ENCODE data around the gene CEP85L. TPM values are rescaled to one million over a fixed set of nuclear protein-coding genes. Genes with fewer than 3 reads are reported as not detected.

Gene CEP85L
- total RNA-seq, 1 donor from 2014 or later = 12.6 TPM

- TF ChIP-seq CTCF (IDR thresholded peaks at IDR 0.05) = no peak
- no peak for TF ChIP-seq EZH2 (IDR thresholded peaks at IDR 0.05)
- no peak for TF ChIP-seq EZH2phosphoT487 (IDR thresholded peaks at IDR 0.05)
- Histone ChIP-seq H3K36me3 (no peaks in the 10 kb centered on the region), H3K27ac (no peak overlapping the region), H2AFZ (replicated peaks) (no peak overlapping the region), H3K4me3 (no peak overlapping the region), H3K4me1 (no peaks in the 10 kb centered on the region), H3K27me3 (no peaks in the 10 kb centered on the region), H4K20me1 (ENCODE audit: low read depth) (no peaks in the 10 kb centered on the region), H3K79me2 (ENCODE audit: low read depth) (no peaks in the 10 kb centered on the region), H3K9me3 (ENCODE audit: low read depth) (peaks cover 3% of the 10 kb centered on the region), H3K9ac (no peak overlapping the region), H3F3A (ENCODE audit: low read depth) (no peaks in the 10 kb centered on the region), H3K4me2 (no peak overlapping the region)
- Mint-ChIP-seq H3K27me3 (ENCODE audit: insufficient read depth, low read depth) (no peaks in the 10 kb centered on the region), H3K27ac (no peak overlapping the region), H3K4me1 (no peaks in the 10 kb centered on the region), H3K4me3 (no peak overlapping the region), H3K36me3 (peaks cover 9% of the 10 kb centered on the region), H3K9me3 (peaks cover 12% of the 10 kb centered on the region)
- no peak for DNase-seq (ENCODE audit: low spot score)
Observed at GRCh38 chr6:118528129-118528528, 123.3 kb downstream of the CEP85L start.

GRCh38 chr6:118525913-118526780, 125.2 kb downstream of the CEP85L start:
- H3K4me1 Mint-ChIP-seq = no peaks in the 10 kb centered on the region
- H3K27ac Mint-ChIP-seq = no peak overlapping the region
- no peaks in the 10 kb centered on the region for H3K4me1 ChIP-seq
- no peak overlapping the region for H2AFZ ChIP-seq (replicated peaks)
- DNase-seq (ENCODE audit: low spot score) = no peak
- no peaks in the 10 kb centered on the region for H3F3A ChIP-seq (ENCODE audit: low read depth)
- H3K4me3 Mint-ChIP-seq = no peak overlapping the region
- H4K20me1 ChIP-seq (ENCODE audit: low read depth) = no peaks in the 10 kb centered on the region
- no peaks in the 10 kb centered on the region for H3K36me3 ChIP-seq
- no peak overlapping the region for H3K4me3 ChIP-seq
- H3K9me3 Mint-ChIP-seq = peaks cover 5% of the 10 kb centered on the region
- H3K36me3 Mint-ChIP-seq = peaks cover 13% of the 10 kb centered on the region
- no peaks in the 10 kb centered on the region for H3K27me3 Mint-ChIP-seq (ENCODE audit: insufficient read depth, low read depth)
- peaks cover 3% of the 10 kb centered on the region for H3K9me3 ChIP-seq (ENCODE audit: low read depth)
- no peak for TF ChIP-seq EZH2phosphoT487 (IDR thresholded peaks at IDR 0.05)
- no peak for TF ChIP-seq EZH2 (IDR thresholded peaks at IDR 0.05)
- TF ChIP-seq CTCF (IDR thresholded peaks at IDR 0.05) = no peak
- no peaks in the 10 kb centered on the region for H3K79me2 ChIP-seq (ENCODE audit: low read depth)
- no peak overlapping the region for H3K9ac ChIP-seq
- no peaks in the 10 kb centered on the region for H3K27me3 ChIP-seq
- H3K27ac ChIP-seq = no peak overlapping the region
- no peak overlapping the region for H3K4me2 ChIP-seq

- Mint-ChIP-seq H3K9me3 (no peaks in the 10 kb centered on the region), H3K4me3 (no peak overlapping the region), H3K36me3 (peaks cover 14% of the 10 kb centered on the region), H3K27ac (no peak overlapping the region), H3K4me1 (no peaks in the 10 kb centered on the region), H3K27me3 (ENCODE audit: insufficient read depth, low read depth) (no peaks in the 10 kb centered on the region)
- Histone ChIP-seq H3F3A (ENCODE audit: low read depth) (no peaks in the 10 kb centered on the region), H3K9me3 (ENCODE audit: low read depth) (no peaks in the 10 kb centered on the region), H3K4me1 (no peaks in the 10 kb centered on the region), H3K27me3 (no peaks in the 10 kb centered on the region), H3K4me2 (no peak overlapping the region), H4K20me1 (ENCODE audit: low read depth) (no peaks in the 10 kb centered on the region), H3K4me3 (no peak overlapping the region), H3K36me3 (no peaks in the 10 kb centered on the region), H3K79me2 (ENCODE audit: low read depth) (no peaks in the 10 kb centered on the region), H2AFZ (replicated peaks) (no peak overlapping the region), H3K27ac (no peak overlapping the region), H3K9ac (no peak overlapping the region)
- TF ChIP-seq EZH2 (IDR thresholded peaks at IDR 0.05) (no peak), CTCF (IDR thresholded peaks at IDR 0.05) (no peak), EZH2phosphoT487 (IDR thresholded peaks at IDR 0.05) (no peak)
- DNase-seq (ENCODE audit: low spot score) = no peak
Observed at GRCh38 chr6:118524686-118525085, 126.7 kb downstream of the CEP85L start.
